K562 (cell line): ENCODE results near the gene DTNB. TPM values are rescaled to one million over a fixed set of nuclear protein-coding genes. Genes with fewer than 3 reads are reported as not detected.

Source experiments
- ATAC-seq: fragments of 200-7000 bp; cut with Tn5 transposase; 3 replicates; pipeline ENCODE4 v1.9.1; 2020; ENCODE audit warnings: moderate library complexity
- BruUV-seq: library from RNA; stranded (reverse); fragments of 400-500 nt; replicated peaks from 2 replicates; lab custom pipeline; 2021; lab: Mats Ljungman, UMichigan
- CTCF ChIA-PET: fragments of 300-600 bp; formaldehyde crosslinking; extraction: SDS; loops from one replicate; lab custom pipeline; 2021; ENCODE audit warnings: low intra/inter-chr PET ratio; lab: Yijun Ruan, JAX
- POLR2A ChIA-PET: fragments of 300-600, 350-650 bp; sonication (Branson Sonifier 250); formaldehyde crosslinking; extraction: SDS; loops from one replicate; lab custom pipeline; 2021; ENCODE audit warnings: antibody characterized with exemption, inconsistent platforms; lab: Yijun Ruan, JAX
- DNase-seq, 4 experiments: peaks; one replicate each; pipeline versions ENCODE4 v3.0.0 to v3.0.0-alpha.2; 2011 to 2018; ENCODE audit warnings: low spot score in 3 of 4, mixed read lengths in 3 of 4; ENCODE audit errors: extremely low read depth in 1 of 4
- FAIRE-seq: peaks from 2 replicates; lab custom pipeline; 2011; peaks lifted over from hg19 to GRCh38; lab: Jason Lieb, UNC
- H2AFZ ChIP-seq: 2 replicates; pipeline ENCODE4 v1.6.0; 2011; ENCODE audit warnings: low read depth, low read length, control low read depth, inconsistent platforms
- H3K27ac ChIP-seq: fragments of 200-600 bp; 3 replicates; pipeline ENCODE4 v1.8.0; 2011; ENCODE audit warnings: low read depth, mild to moderate bottlenecking, control low read depth, inconsistent platforms, low read length, moderate library complexity, mixed read lengths; ENCODE audit errors: extremely low read depth
- H3K27me3 ChIP-seq, 2 experiments: fragments of 300-600 bp in 1 of 2; 2 replicates in 1 of 2; 3 replicates in 1 of 2; pipeline versions ENCODE4 v1.6.0 to v1.8.0; 2011; ENCODE audit warnings: inconsistent platforms in 2 of 2, low read length in 2 of 2, mild to moderate bottlenecking in 1 of 2, mixed read lengths in 1 of 2, moderate library complexity in 1 of 2; ENCODE audit not compliant: control insufficient read depth in 2 of 2, insufficient read depth in 2 of 2
- H3K36me3 ChIP-seq: fragments of 300-600 bp; 3 replicates; pipeline ENCODE4 v1.8.0; 2011; ENCODE audit warnings: mild to moderate bottlenecking, low read length, inconsistent platforms; ENCODE audit not compliant: control insufficient read depth, insufficient read depth
- H3K4me1 ChIP-seq, 2 experiments: fragments of 200-600 bp in 1 of 2; replicated peaks in 1 of 2; 2 replicates in 1 of 2; 3 replicates in 1 of 2; pipeline versions ENCODE4 v1.5.1 to v1.8.0; 2011; ENCODE audit warnings: inconsistent platforms in 2 of 2, low read length in 2 of 2, mild to moderate bottlenecking in 1 of 2, mixed read lengths in 1 of 2, moderate library complexity in 1 of 2; ENCODE audit not compliant: control insufficient read depth in 2 of 2, insufficient read depth in 2 of 2
- H3K4me2 ChIP-seq: 2 replicates; pipeline ENCODE4 v1.6.1; 2011; ENCODE audit warnings: low read length, control low read depth, inconsistent platforms, mixed read lengths; ENCODE audit not compliant: insufficient read depth
- H3K4me3 ChIP-seq: fragments of 200-600 bp; sonication (generic), shearing (Covaris generic); 2 replicates; pipeline ENCODE4 v1.5.1; 2016; ENCODE audit warnings: control low read depth, inconsistent platforms
- H3K79me2 ChIP-seq: fragments of 200-600 bp; 3 replicates; pipeline ENCODE4 v1.8.0; 2011; ENCODE audit warnings: low read length, inconsistent platforms; ENCODE audit not compliant: control insufficient read depth, insufficient read depth
- H3K9ac ChIP-seq, 2 experiments: 2 replicates each; pipeline versions ENCODE4 v1.6.0 to v1.6.1; 2011; ENCODE audit warnings: low read depth in 2 of 2, low read length in 2 of 2, control low read depth in 1 of 2, inconsistent platforms in 1 of 2, mild to moderate bottlenecking in 1 of 2, mixed read lengths in 1 of 2; ENCODE audit not compliant: insufficient read depth in 1 of 2
- H3K9me1 ChIP-seq: one replicate; pipeline ENCODE4 v1.6.0; 2011; ENCODE audit warnings: inconsistent platforms, mild to moderate bottlenecking, low read length, moderate library complexity; ENCODE audit not compliant: control insufficient read depth, insufficient read depth
- H3K9me3 ChIP-seq: replicated peaks from 2 replicates; pipeline ENCODE4 v1.5.1; 2011; ENCODE audit warnings: low read depth, low read length, inconsistent platforms; ENCODE audit not compliant: control insufficient read depth, insufficient read depth
- H4K20me1 ChIP-seq: replicated peaks from 2 replicates; pipeline ENCODE4 v1.6.1; 2011; ENCODE audit warnings: low read length, inconsistent platforms, mixed read lengths; ENCODE audit not compliant: control insufficient read depth, insufficient read depth
- AFF4 ChIP-seq: sonication (generic); formaldehyde crosslinking; IDR thresholded peaks from 2 replicates; pipeline ENCODE4 v1.8.0; 2023; ENCODE audit warnings: mild to moderate bottlenecking, missing genetic modification reagents
- ASH1L ChIP-seq: fragments of 450-650 bp; IDR thresholded peaks from 2 replicates; pipeline ENCODE4 v1.6.1; 2018; ENCODE audit warnings: borderline replicate concordance, mild to moderate bottlenecking, low read depth; ENCODE audit not compliant: partially characterized antibody
- ELF4 ChIP-seq: fragments of 450-650 bp; formaldehyde crosslinking; IDR thresholded peaks from 2 replicates; pipeline ENCODE4 v1.4.0; 2022; ENCODE audit warnings: missing genetic modification characterization
- KLF16 ChIP-seq: IDR thresholded peaks from 2 replicates; pipeline ENCODE4 v1.6.1; 2016; ENCODE audit warnings: antibody characterized with exemption
- NCOA6 ChIP-seq: fragments of 450-650 bp; IDR thresholded peaks from 2 replicates; pipeline ENCODE4 v1.6.1; 2017; ENCODE audit warnings: mild to moderate bottlenecking
- NFYB ChIP-seq: IDR thresholded peaks from 2 replicates; pipeline ENCODE4 v1.6.1; 2011; ENCODE audit warnings: mild to moderate bottlenecking, moderate library complexity; ENCODE audit not compliant: insufficient read length; ENCODE audit errors: extremely low read depth
- RAD21 ChIP-seq, 2 experiments: fragments of 250-450 bp in 1 of 2; fragments of 450-650 bp in 1 of 2; sonication (Bioruptor Pico) in 1 of 2; formaldehyde crosslinking in 1 of 2; IDR thresholded peaks in 1 of 2; conservative IDR thresholded peaks in 1 of 2; 2 replicates each; pipeline versions ENCODE4 v1.4.0 to v1.8.0; 2020 to 2022; ENCODE audit warnings: mild to moderate bottlenecking in 2 of 2, moderate library complexity in 1 of 2
- SMARCC2 ChIP-seq: fragments of 450-650 bp; IDR thresholded peaks from 2 replicates; pipeline ENCODE4 v1.6.1; 2017; ENCODE audit warnings: antibody characterized with exemption, moderate library complexity, mild to moderate bottlenecking, low read depth
- ZBTB1 ChIP-seq: sonication (generic); formaldehyde crosslinking; IDR thresholded peaks from 2 replicates; pipeline ENCODE4 v1.8.1; 2023; ENCODE audit warnings: missing genetic modification reagents, low read depth, mild to moderate bottlenecking, borderline replicate concordance
- ZBTB2 ChIP-seq: fragments of 450-650 bp; IDR thresholded peaks from 2 replicates; pipeline ENCODE4 v1.6.1; 2016; ENCODE audit warnings: antibody characterized with exemption
- ZNF174 ChIP-seq: fragments of 250-450 bp; sonication (Bioruptor Pico); IDR thresholded peaks from 2 replicates; pipeline ENCODE4 v1.4.0; 2020; ENCODE audit warnings: mild to moderate bottlenecking
- ZNF253 ChIP-seq: fragments of 250-450 bp; sonication (Bioruptor Pico); conservative IDR thresholded peaks from 2 replicates; pipeline ENCODE4 v1.6.1; 2021; ENCODE audit warnings: mild to moderate bottlenecking
- ZNF445 ChIP-seq: fragments of 250-450 bp; sonication (Bioruptor Pico); IDR thresholded peaks from 2 replicates; pipeline ENCODE4 v1.4.0; 2020; ENCODE audit warnings: low read depth, mild to moderate bottlenecking, moderate library complexity
- ZNF766 ChIP-seq: fragments of 200-800 bp; sonication (Bioruptor generic); conservative IDR thresholded peaks from 2 replicates; pipeline ENCODE4 v1.6.1; 2016; ENCODE audit warnings: missing genetic modification characterization, missing compliant biosample characterization
- ZNF830 ChIP-seq: fragments of 250-450 bp; sonication (Bioruptor Pico); IDR thresholded peaks from 2 replicates; pipeline ENCODE4 v1.5.0; 2021; ENCODE audit warnings: mild to moderate bottlenecking
- WGBS: fragments of 100-300 bp; shearing (Covaris generic); methylation state at CpG from one replicate; pipeline ENCODE4 v1.1.6; 2016; ENCODE audit warnings: low coverage, mixed read lengths; ENCODE audit not compliant: insufficient coverage; ENCODE audit errors: missing lambda C conversion rate; 5-methylcytosine and 5-hydroxymethylcytosine counted together
- in situ Hi-C: fragments of 300-500 bp; cut with MboI; formaldehyde crosslinking; loops from 4 replicates; pipeline ENCODE4 v1.15.0; 2018; ENCODE audit warnings: inconsistent platforms, mixed read lengths
- intact Hi-C: fragments of 100-400 bp; cut with micrococcal nuclease; formaldehyde crosslinking; loops from 2 replicates; pipeline ENCODE4 v1.14.2; 2022
- polyA plus RNA-seq, 8 experiments: library from polyadenylated mRNA; depleted of rRNA in 4 of 8; stranded (reverse) in 5 of 8; unstranded in 3 of 8; fragments of >200 nt; fragmentation: Nextera tagmentation in 2 of 8; fragmentation: Illumina TruSeq in 1 of 8; extraction: Ambion mirVana in 2 of 8; extraction: Trizol in 1 of 8; gene quantifications; 2 replicates each; pipeline versions ENCODE4 v1.2.1 to v1.2.3, GENCODE V29; 2011 to 2014; ENCODE audit warnings: inconsistent platforms in 1 of 8, missing spikeins in 1 of 8
- total RNA-seq, 7 experiments: library from RNA; depleted of rRNA in 6 of 7; stranded (reverse); fragments of >200 nt in 6 of 7; fragmentation: Illumina TruSeq in 2 of 7; extraction: Trizol in 2 of 7; gene quantifications; 2 replicates each; pipeline versions ENCODE4 v1.2.1 to v1.2.3, GENCODE V29; 2011 to 2021; ENCODE audit warnings: low replicate concordance in 1 of 7

DTNB gene
- total and polyA plus RNA-seq, 9 of the 15 experiments (the other 6 are each of a cell fraction or from before 2014, with no cell fraction given): 0.18 to 2.0 (median 0.77) TPM; not detected in 2

GRCh38 chr2:25481381-25482300 lies 191.7 kb downstream of the DTNB start:
- POLR2A ChIA-PET: interaction anchor here (0.9 to 1.2 kb wide), 2 partner anchors 19 to 112 kb away, joined by 3 read pairs; no protein-coding TSS in a partner anchor
- H3K9me3 ChIP-seq: no peaks in the 10 kb centered on the region
- no peak overlapping the region for H2AFZ ChIP-seq
- FAIRE-seq: no peak
- no TSS peak for BruUV-seq
- no peak overlapping the region for H3K27ac ChIP-seq
- H3K79me2 ChIP-seq: no peaks in the 10 kb centered on the region
- 0% methylated on average over 4 of the region's 4 CpGs for WGBS
- ATAC-seq: no peak
- CTCF ChIA-PET: no interaction called here
- intact Hi-C loops: no loop called here
- peaks cover 6 to 10% of the 10 kb centered on the region in 2 experiments for H3K27me3 ChIP-seq
- H3K4me3 ChIP-seq: no peak overlapping the region
- H3K36me3 ChIP-seq: no peaks in the 10 kb centered on the region
- no peaks in the 10 kb centered on the region for H4K20me1 ChIP-seq
- H3K9ac ChIP-seq: no peak overlapping the region
- no peak for DNase-seq
- no peaks in the 10 kb centered on the region for H3K9me1 ChIP-seq
- no peaks in the 10 kb centered on the region for H3K4me1 ChIP-seq
- no peak overlapping the region for H3K4me2 ChIP-seq
- in situ Hi-C loops: no loop called here
- TF ChIP-seq ZBTB1 (CRISPR knock-in tag): no peak
- no peak for TF ChIP-seq ZNF445 (CRISPR knock-in tag)
- TF ChIP-seq ZNF174: no peak
- no peak for TF ChIP-seq ASH1L
- no peak for TF ChIP-seq ZNF253
- TF ChIP-seq ELF4 (CRISPR knock-in tag): no peak
- no peak for TF ChIP-seq ZBTB2
- TF ChIP-seq NFYB: no peak
- TF ChIP-seq KLF16: no peak
- TF ChIP-seq SMARCC2: no peak
- no peak for TF ChIP-seq ZNF830
- no peak for TF ChIP-seq RAD21 (CRISPR knock-in tag; conservative IDR thresholded peaks at IDR 0.05 in 1 of 2, IDR thresholded peaks at IDR 0.05 in 1 of 2)
- no peak for TF ChIP-seq ZNF766 (CRISPR knock-in tag)
- no peak for TF ChIP-seq NCOA6
- TF ChIP-seq AFF4 (CRISPR knock-in tag): no peak
